Esophagus squamous epithelium (tissue), 4 donors: ENCODE measurements around the gene SMARCAL1.

Source experiments
- CTCF ChIP-seq, 6 experiments: fragments of 450-650 bp in 4 of 6; fragments of 200-600 bp in 2 of 6; sonication (generic) in 2 of 6; IDR thresholded peaks; one replicate each; pipeline ENCODE4 v1.5.1; 2016 to 2019; ENCODE audit warnings: antibody characterized with exemption in 6 of 6, mild to moderate bottlenecking in 4 of 6, moderate library complexity in 4 of 6
- POLR2A ChIP-seq, 4 donors: fragments of 450-650 bp; IDR thresholded peaks; one replicate each; pipeline ENCODE4 v1.6.1; 2017; ENCODE audit warnings: antibody characterized with exemption in 4 of 4, mild to moderate bottlenecking in 4 of 4, moderate library complexity in 3 of 4

GRCh38 chr2:216375286-216375685, 37.0 kb upstream of the SMARCAL1 start:
- TF ChIP-seq CTCF (IDR thresholded peaks at IDR 0.05): no peak
- no peak for TF ChIP-seq POLR2A (IDR thresholded peaks at IDR 0.05)
